Measurements from ENCODE around the gene ASB18. TPM values are rescaled to one million over a fixed set of nuclear protein-coding genes. Genes with fewer than 3 reads are reported as not detected.

The ASB18 gene
- total and polyA plus RNA-seq, 8 donors = not detected

GRCh38 chr2:236207472-236207871 is 56.7 kb downstream of the ASB18 start:
- 72 to 79% methylated on average over 11 of the region's 11 CpGs for WGBS, 2 donors
- no peak for TF ChIP-seq CTCF (IDR thresholded peaks at IDR 0.05)
- DNase-seq = no peak

DNA sequence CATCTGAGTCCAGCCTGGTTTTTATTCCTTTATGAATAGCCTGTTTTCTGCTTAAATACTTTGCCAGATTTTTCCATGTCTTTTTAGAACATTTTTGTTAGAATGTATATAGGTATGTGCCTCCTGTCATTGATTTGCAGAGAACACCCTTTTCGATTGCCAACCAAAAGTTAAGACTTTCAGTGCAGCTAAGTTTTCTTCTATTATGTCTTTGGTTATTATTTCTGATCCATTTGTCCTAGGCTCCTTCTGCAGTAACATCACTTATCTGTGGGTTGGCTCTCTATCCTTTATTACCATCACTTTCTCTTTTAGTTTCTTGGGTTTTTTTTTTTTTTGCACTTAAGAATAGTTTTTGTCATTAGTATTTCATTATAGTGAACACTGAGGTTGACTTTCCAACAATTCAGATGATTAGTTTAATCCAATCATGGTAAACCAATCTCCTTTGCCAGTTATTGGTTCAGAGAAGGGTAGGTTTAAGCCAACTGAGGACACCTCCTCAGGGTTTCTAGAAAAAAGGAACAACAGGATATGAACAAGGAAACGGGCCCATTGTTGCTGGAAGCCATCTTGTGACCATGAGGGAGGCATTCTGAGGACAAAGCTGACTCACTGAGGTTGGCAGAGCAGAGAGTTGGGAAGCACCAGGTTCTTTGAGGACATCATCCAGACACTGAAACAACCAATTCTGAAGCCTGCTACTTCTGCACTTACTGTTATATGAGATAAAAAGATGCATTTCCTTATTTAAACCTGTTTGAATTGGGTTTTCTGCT is 58.1 kb downstream of the ASB18 start:
- 33 to 54% methylated on average over 2 of the region's 2 CpGs for WGBS, 2 donors
- no peak for TF ChIP-seq CTCF (IDR thresholded peaks at IDR 0.05)
- DNase-seq = no peak
- Histone ChIP-seq H3K27me3 (no peaks in the 10 kb centered on the region), H3K27ac (no peak overlapping the region), H3K36me3 (no peaks in the 10 kb centered on the region), H3K4me1 (no peaks in the 10 kb centered on the region), H3K4me3 (no peak overlapping the region), H3K9me3 (no peaks in the 10 kb centered on the region)
- intact Hi-C loops (cut with DNase I) = no loop called here
- no peak for FAIRE-seq
- no peak for ATAC-seq

More at GRCh38 chr2:236207472-236207871, 56.7 kb downstream of the ASB18 start:
- Histone ChIP-seq H3K9me3 (no peaks in the 10 kb centered on the region), H3K36me3 (no peaks in the 10 kb centered on the region), H3K4me1 (no peaks in the 10 kb centered on the region), H3K27ac (no peak overlapping the region), H3K27me3 (no peaks in the 10 kb centered on the region), H3K4me3 (no peak overlapping the region)
- intact Hi-C loops (cut with DNase I) = no loop called here
- ATAC-seq (no peak), FAIRE-seq (no peak)

GRCh38 chr2:236204953-236205352 is 59.3 kb downstream of the ASB18 start:
- TF ChIP-seq CTCF (IDR thresholded peaks at IDR 0.05) = no peak
- WGBS, 2 donors = 68 to 91% methylated on average over 5 of the region's 5 CpGs
- Histone ChIP-seq H3K27ac (no peak overlapping the region), H3K27me3 (no peaks in the 10 kb centered on the region), H3K4me1 (no peaks in the 10 kb centered on the region), H3K9me3 (no peaks in the 10 kb centered on the region), H3K36me3 (no peaks in the 10 kb centered on the region), H3K4me3 (no peak overlapping the region)
- ATAC-seq (no peak), DNase-seq (no peak), FAIRE-seq (no peak)
- intact Hi-C loops (cut with DNase I) = no loop called here

DNA sequence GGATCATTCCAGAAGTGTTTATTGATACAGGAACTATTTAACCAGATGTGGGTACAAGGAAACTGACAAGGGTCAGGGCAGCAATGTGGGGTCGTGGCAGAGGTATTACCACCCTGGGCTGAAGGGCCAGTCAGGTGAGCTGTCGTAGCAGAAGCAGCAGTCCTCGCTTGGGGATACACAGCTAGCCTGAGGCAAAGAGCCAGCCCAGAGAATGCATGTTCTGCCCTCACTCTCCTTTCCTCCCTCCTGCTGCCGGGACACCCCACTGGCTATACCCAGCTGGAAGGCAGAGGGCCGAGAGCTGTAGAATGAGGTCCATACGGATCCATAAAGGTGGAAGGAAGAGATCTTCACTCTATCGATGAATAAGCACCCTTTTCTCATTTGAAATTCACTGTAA is 63.8 kb downstream of the ASB18 start:
- WGBS, 2 donors = 43 to 47% methylated on average over 7 of the region's 7 CpGs
- TF ChIP-seq CTCF (IDR thresholded peaks at IDR 0.05) = no peak
- no peak for DNase-seq

DNA sequence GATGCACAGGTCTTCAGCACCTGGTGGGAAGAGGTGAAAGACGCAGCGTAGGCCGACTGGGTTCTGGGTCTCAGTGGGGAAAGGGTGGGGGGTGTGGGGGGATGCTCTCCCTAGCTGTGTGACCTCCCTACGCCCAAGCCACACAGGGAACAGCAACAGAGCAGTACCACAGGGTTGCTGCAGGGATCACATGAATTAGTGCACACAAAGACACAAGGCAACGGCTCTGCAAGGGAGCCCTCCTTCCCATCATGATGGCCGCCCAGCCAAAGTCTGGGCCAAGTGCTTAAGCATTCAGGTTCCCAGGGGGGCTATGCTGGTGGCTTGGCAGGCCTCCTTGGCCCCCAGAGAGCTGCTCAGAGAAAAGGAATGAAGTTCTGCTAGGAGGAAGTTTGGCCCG is 67.8 kb downstream of the ASB18 start:
- intact Hi-C loops (cut with DNase I) = no loop called here
- Histone ChIP-seq H3K36me3 (no peaks in the 10 kb centered on the region), H3K27ac (no peak overlapping the region), H3K27me3 (no peaks in the 10 kb centered on the region), H3K4me1 (no peaks in the 10 kb centered on the region), H3K9me3 (no peaks in the 10 kb centered on the region), H3K4me3 (no peak overlapping the region)
- no peak for ATAC-seq
- no peak for DNase-seq
- FAIRE-seq = no peak
- TF ChIP-seq CTCF (IDR thresholded peaks at IDR 0.05) = no peak
- 68% methylated on average over 7 of the region's 7 CpGs for WGBS, 2 donors

More for the DNA sequence above, 63.8 kb downstream of the ASB18 start:
- H3K4me3 ChIP-seq = no peak overlapping the region
- ATAC-seq = no peak
- H3K4me1 ChIP-seq = no peaks in the 10 kb centered on the region
- no peak overlapping the region for H3K27ac ChIP-seq
- FAIRE-seq = no peak
- intact Hi-C loops (cut with DNase I) = no loop called here
- no peaks in the 10 kb centered on the region for H3K27me3 ChIP-seq
- H3K9me3 ChIP-seq = no peaks in the 10 kb centered on the region
- no peaks in the 10 kb centered on the region for H3K36me3 ChIP-seq

Measured in pancreas (tissue), 10 donors.